Epidermal melanocyte (primary cell): ENCODE results near the gene NCOA5.
A peak's percentile ranks its signal among the peaks of the same experiment; 100 is the strongest.

ENCODE experiments used
- DNase-seq: peaks from one replicate; pipeline ENCODE4 v3.0.0; 2011; ENCODE audit warnings: low spot score; ENCODE audit not compliant: insufficient read length

The NCOA5 gene

DNA sequence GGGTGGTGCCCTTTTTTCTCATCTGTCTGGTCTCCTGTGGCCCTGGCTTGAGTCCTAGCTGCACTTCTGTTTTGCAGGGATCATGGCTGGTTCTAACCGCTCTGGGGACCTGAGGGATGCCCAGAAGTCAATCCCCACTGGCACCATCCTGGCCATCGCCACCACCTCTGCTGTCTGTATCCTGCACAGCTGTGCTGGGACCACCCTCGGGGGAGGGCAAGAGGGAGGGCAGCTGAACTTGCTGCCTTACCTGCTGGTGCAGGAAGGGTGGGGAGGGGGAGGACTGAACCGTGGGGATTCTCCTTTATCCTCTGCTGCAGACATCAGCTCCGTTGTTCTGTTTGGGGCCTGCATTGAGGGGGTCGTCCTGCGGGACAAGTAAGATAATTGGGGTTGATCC, 46.2 kb downstream of the NCOA5 start:
- no peak for DNase-seq

DNA sequence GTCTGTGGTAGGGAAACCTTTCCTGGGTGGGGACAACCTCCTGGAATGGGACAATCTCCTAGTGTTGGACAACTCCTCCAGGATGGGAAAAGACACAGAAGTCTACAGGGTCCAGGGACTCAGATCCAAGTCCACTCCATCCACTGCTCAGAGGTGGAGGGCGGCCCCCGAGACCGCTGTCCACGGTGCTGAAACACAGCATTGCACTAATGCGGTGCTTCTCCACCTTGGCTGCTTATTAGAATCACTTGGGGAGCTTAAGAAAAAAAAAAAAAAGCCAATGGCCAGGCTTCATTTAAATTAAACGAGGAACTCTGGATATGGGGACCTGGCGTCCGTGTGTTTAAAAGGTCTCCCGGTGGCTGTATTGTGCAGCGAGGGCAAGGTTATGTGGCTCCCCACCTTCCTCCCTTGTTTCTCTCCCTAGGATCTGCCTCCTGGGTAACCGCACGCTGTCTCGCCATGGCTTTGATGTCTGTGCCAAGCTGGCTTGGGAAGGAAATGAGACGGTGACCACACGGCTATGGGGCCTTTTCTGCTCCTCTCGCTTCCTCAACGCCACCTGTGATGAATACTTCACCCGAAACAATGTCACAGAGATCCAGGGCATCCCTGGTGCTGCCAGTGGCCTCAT, 48.7 kb downstream of the NCOA5 start:
- DNase-seq: no peak

- no peak for DNase-seq
These were observed 52.7 kb downstream of the NCOA5 start for GRCh38 chr20:46037036-46037435.

DNA sequence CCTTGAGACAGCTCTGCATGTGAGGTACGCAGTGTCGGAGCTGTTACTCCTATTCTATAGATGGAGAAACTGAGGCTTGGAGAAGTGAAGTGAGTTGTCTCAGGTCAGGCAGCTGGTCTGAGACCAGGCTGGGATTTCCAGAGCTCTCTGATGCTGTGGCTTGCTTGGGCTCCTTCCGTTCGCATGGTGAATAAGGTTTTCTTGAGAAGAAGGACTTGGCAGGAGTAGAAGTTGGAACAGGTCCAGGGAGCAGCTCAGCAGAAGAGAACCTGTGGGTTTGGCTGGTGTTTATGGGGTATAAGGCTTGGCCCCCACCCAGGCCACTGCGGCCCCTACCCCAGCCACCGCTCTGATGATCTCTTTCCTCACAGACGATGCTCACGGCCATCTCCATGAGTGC, 53.4 kb downstream of the NCOA5 start:
- no peak for DNase-seq

GRCh38 chr20:46035713-46036112, 54.0 kb downstream of the NCOA5 start:
- no peak for DNase-seq

GRCh38 chr20:46035253-46035652, 54.5 kb downstream of the NCOA5 start:
- no peak for DNase-seq

GRCh38 chr20:46034039-46034438, 55.7 kb downstream of the NCOA5 start:
- no peak for DNase-seq

DNA sequence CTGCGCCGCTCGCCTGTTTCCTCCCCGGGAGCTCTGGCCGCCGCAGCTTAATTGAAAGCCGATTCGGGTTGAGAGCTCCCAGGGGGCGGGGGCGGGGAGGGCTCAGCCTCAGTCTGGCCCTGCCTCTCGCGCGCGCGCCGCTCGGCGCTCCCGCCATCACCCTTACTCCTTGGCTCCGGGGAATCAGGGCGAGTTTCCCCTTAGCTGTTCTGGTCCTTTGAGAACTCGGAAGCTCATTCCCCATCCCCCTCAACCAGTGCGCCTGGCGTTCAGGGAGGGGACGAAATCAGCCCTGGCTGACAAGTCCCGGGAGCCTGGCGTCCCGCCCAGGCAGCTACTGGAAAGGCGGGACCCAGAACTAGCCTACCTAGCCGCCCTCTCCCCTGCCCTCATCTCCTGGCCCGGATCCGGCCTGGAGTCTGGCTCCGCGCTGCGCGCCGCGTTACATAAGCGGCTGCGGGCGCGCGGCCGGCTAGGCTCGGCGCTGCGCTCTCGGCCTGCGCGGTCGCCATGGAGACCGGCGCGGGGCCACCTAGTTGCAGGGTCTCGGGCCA, 58.0 kb downstream of the NCOA5 start:
- DNase-seq: no peak

- no peak for DNase-seq
These were observed 58.7 kb downstream of the NCOA5 start for GRCh38 chr20:46031014-46031569.

DNA sequence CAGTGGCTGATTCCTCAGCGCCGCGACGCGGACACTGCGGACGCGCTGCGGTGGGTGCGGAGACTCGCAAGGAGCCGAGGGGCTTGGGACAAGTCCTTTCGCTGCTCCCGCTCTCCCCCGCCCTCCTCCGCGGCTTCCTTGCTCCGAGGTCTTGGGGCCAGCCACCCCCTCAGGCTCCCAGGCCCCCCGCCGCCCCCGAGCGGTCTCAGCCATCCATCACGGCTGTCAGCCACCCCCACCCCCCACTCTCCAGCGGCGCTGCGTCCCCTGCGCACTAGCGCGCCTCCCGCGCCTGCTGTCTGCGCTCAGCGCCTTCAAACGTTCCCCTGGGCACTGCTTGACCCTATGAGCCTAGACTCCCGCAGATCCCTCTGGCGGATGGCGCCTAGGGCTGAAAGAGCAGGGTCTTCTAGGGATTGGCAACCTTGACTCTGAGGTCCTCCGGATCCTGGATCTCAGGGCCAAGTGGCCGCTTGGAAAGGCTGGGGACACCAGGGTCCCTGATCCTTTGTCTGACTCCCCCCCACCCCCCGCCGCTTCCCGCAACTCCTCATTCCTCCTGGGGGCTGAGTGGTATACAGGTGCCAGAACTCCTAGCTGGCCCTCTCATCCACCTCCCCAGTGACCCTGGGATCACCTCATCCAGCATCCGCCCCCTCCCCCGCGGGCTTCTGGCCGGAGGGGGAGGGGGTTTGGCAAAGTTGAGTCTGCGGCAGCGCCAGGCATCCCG, 59.3 kb downstream of the NCOA5 start:
- DNase-seq: no peak

GRCh38 chr20:46028772-46029371, 60.9 kb downstream of the NCOA5 start, which contains the start of gene SLC12A5:
TSS of gene SLC12A5 (plus strand) at chr20:46029215. CDS start at chr20:46029345, 130 bp downstream.
- no peak for DNase-seq

DNA sequence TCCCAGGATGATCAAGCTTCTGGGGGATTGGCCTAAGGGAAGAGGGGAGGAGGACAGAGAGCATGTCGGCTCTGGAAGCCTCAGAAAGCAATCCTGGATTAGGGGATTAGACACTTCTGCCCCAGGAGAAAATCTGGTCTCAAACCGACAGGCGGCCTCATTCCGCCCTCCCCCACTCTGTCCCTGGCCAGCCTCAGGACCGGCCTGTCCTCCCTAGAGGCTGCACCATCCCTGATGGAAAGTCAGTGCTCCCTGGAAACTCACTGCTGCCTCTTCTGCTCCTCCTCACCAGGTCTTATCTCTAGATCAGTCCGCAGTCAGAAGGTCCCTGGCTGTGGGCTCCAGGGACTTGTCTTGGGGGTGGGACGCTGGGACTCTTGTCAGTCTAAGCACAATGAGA, 61.7 kb downstream of the NCOA5 start:
- DNase-seq: no peak

DNA sequence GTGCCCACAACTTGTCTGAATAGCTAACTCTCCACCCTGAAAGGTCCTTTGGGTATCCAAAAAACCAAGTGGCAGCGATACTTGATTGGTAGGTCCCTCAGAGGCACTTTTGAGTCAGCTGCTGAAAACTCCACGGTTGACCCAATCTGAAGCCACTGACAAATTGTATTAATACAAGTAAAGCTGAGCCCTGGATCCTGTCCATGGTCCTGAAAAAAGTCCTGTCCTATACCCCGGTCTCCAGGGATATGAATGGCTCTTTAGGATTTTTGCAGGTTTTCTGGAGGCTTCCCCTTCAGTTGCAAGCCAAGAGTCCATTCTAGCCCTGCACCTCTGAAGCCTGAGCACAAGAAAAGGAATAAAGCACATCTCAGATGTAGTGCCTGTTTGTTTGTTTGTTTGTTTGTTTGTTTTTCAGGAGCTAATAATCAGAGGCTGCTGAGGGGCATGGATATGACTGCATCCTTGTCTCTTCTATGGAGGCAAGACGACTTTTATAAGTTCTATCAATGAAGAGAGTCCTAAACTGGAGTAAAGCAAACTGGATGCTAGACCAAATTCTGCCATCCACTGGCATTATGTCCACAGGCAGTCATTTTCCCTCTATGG, 62.4 kb downstream of the NCOA5 start:
- DNase-seq: peak; percentile 85

- DNase-seq: no peak
These were observed 64.4 kb downstream of the NCOA5 start for GRCh38 chr20:46025376-46025783.

GRCh38 chr20:46023999-46024398, 65.8 kb downstream of the NCOA5 start:
- DNase-seq: no peak

DNA sequence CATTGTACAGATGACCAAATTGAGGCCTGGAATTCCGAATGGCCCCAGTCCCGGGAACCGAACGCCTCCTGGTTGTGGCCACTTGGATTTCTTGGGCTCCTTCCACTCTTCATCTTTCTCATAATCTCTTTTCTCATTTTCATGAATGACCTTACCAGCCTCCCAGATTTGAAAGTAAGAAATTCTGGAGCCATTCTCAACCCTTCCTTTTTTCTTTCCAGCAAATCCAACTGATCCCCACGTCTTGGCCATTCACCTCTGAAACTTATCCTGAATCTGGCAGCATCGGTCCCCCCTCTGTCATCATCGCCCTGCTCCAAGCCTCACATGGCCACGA, 66.6 kb downstream of the NCOA5 start:
- no peak for DNase-seq

- no peak for DNase-seq
These were observed 67.2 kb downstream of the NCOA5 start for GRCh38 chr20:46022411-46023147.

DNA sequence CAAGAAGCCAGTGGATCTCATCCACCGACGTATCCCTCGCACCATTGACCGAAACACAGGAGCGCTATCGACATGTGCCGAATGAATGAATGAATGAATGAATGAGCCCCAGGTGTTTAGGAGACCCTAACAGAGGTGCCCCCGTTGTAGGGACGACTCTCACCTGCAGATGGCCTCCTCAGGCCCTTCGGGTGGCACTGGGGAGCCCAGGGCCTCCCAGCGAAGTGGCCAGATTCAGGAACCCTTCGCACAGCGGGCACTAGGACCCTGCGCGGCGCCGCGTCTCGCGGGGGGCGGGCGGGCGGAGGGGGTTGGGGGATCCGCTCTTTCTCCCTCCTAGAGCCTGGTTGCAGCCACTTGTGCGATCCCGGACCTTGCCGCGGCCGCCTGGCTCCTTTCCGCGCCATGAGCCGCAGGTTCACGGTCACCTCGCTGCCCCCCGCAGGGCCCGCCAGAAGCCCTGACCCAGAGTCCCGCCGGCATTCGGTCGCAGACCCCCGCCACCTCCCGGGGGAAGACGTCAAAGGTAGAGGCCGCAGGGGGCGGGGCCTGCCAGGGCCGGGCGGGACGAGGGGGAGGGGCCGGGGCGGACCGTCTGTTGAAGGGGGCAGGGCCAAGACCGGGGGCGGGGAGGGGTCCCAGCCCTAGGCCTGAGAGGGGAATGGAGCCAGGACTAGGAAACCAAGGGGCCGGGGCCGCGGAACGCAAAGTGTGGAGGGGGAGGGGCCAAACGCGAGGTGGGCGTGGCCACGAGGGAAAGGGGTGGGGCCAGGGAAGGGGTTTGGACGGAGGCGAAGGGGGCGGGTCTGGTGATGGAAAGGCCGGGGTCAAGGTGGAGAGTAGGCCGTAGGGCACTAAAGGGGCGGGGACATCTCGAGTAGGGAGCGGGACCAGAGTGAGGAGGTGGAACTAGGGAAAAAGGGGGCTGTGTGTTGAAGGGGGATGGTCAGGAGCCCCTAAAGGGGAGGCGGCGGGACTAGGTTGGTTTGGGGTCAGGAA, 68.1 kb downstream of the NCOA5 start:
- DNase-seq: no peak

DNA sequence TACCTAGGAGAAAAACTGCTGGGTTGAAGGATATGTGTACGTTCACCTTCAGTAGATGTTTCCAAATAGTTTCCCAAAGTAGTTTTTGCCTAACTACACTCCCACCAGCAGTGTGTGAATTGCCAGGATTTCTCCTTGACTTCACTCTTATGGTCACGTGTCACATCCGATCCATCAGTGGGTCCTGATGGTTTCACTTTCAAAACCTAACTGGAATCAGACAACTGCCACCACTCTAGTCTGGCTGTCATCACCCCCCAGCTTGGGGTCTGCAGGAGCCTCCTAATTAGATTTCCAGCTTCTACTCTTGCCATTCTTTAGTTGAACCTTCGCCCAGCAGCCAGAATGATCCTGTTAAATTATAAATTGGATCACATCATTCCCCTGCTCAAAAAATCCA, 69.2 kb downstream of the NCOA5 start:
- no peak for DNase-seq

DNA sequence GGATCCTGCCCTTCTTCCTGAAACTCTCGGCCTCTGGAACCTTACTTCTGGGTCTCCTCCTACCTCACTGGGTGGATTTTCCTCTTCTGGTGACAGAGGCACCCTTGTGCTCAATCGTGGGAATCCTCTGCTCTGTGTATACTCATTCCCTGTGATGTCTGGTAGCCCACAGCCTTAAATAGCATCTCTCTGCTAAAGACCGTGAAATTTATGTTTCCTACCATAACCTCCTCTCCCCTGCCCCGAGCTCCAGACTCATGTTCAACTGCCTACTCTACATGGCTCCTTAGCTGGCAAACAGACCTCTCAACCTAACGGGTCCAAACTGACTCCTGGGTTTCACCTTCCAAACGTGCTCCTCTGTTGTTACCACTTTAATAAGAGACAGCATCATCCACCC, 71.2 kb downstream of the NCOA5 start:
- DNase-seq: no peak
